DLD1 (cell line): Measurements from ENCODE around the gene ZNF493.

Source experiments
- in situ Hi-C: cut with HindIII; loops from 2 replicates; pipeline ENCODE4 v1.10.0; 2017; ENCODE audit warnings: low sequenced_read_pairs

Gene ZNF493

DNA sequence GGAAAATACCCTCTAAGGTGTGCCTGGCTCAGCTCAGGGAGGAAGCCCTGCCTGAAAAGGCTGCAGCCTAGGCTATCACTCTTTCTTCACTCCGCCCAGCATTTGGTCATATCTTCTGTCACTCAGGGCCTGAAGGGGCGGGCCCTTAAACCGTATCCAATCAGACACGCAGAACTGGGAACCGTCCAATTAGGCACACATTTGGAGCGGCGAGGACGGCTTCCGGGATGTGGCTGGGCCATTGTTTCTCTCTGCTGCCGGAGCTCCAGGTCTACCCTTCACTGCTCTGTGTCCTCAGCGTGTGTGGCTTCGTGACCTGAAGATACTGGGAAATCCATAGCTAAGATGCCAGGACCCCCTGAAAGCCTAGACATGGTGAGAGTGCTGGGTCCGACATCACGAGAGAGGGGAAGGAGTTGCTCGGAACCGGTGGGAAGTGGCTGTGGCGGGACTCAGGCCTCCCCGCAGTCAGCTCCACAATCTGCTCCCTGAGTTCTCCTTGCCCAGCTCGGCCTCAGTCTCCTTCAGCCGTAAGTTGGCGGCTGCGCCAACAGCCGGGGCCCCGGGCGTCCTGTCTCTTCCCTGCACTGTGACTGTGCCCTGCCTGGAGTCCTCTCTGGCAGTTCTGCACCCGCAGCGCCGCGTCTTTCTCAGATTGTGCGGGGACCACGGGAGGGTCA lies at the start of gene ZNF493:
TSS of gene ZNF493 (plus strand) at position 241 of the 680 bp plus-strand sequence. CDS start at position 346, 105 bp downstream.
- in situ Hi-C loops = no loop called here

DNA sequence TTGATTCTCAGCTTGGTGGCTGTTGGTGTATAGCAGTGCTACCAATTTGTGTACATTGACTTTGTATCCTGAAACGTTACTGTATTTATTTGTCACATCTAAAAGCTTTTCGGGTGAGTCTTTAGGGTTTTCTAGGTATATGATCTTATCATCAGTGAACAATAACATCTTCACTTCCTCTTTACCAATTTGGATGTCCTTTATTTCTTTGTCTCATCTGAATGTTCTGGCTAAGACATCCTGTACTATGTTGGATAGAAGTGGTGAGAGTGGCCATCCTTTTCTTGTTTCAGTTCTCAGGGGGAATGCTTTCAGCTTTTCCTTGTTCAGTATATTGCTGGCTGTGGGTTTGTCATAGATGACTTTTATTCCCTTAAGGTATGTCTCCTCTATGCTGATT lies 44.1 kb upstream of the ZNF493 start:
- in situ Hi-C loops = no loop called here

GRCh38 chr19:21358768-21359451 lies 38.0 kb upstream of the ZNF493 start, which contains the start of gene ZNF738:
Gene ZNF738, plus strand, starts transcription at chr19:21359000. Its CDS starts 141 bp downstream, at chr19:21359141.
- in situ Hi-C loops = no loop called here

GRCh38 chr19:21362291-21362690 lies 34.6 kb upstream of the ZNF493 start:
- in situ Hi-C loops = no loop called here

GRCh38 chr19:21383980-21384582 lies 12.9 kb upstream of the ZNF493 start:
- in situ Hi-C loops = no loop called here

DNA sequence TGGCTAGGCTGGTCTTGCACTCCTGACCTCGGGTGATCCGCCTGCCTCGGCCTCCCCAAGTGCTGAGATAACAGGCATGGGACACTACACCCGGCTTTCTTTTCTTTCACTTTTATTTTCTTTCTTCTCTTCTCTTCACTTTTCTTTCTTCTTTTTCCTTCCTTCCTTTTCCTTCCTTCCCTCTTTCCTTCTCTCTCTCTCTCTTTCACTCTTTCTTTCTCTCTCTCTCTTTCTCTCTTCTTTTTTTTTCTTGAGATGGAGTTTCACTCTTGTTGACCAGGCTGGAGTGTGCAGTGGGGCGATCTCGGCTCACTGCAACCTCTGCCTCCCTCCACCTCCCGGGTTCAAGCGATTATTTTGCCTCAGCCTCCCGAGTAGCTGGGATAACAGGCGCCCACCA lies 812 bp upstream of the ZNF493 start:
- in situ Hi-C loops = no loop called here

DNA sequence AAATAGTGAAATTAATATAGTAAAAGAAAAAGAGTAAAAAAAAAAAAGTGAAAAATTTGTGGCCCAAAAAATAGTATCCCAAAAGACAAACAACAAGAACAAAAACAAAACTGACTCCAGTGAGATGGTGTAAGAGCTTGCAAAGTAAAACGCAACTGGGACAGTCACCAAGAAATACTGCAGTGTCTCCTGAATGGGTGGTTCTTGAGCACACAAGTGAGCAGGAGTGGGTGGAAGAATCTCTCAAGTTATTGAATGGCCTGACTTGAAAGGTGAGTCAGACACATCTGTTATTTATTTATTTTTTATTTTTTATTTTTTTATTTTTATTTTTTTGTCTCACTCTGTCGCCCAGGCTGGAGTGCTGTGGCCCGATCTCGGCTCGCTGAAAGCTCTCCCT lies 1.9 kb downstream of the ZNF493 start:
- in situ Hi-C loops = no loop called here

- in situ Hi-C loops = no loop called here
These were observed 5.5 kb downstream of the ZNF493 start for GRCh38 chr19:21402303-21402985.

DNA sequence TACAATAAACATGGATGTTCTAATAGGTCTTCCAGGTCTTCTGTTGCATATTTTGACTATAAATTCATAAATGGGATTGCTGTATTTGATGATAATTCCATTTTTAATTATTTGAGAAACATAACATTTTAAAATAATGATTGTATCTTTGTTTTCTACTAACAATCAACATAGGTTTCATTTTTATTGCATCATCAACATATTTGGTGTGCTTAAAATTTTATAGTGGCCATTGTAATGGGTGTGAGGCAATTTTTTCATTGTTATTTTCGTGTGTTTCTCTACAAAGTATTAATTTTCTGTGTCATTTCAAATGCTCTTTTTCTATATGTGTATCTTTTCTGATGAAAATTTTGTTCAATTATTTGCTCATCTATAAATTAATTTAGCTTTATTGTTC lies 13.2 kb downstream of the ZNF493 start:
- in situ Hi-C loops = no loop called here

DNA sequence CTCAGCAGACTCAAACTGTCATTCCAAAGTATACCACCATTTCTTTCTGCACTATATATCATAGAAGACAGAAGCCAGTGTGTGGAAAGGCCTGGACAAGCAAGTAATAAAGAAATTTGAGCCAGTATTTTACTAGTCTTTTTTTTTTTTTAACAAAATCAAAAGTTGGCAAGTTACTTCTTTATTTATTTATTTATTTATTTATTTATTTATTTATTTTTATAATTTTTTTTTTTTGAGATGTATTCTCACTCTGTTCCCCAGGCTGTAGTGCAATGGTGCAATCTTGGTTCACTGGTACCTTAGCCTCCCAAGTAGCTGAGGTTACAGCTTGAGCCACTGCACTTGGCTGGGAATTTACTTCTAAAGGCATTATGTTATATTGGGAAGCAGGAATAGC lies 25.3 kb downstream of the ZNF493 start:
- in situ Hi-C loops = no loop called here

DNA sequence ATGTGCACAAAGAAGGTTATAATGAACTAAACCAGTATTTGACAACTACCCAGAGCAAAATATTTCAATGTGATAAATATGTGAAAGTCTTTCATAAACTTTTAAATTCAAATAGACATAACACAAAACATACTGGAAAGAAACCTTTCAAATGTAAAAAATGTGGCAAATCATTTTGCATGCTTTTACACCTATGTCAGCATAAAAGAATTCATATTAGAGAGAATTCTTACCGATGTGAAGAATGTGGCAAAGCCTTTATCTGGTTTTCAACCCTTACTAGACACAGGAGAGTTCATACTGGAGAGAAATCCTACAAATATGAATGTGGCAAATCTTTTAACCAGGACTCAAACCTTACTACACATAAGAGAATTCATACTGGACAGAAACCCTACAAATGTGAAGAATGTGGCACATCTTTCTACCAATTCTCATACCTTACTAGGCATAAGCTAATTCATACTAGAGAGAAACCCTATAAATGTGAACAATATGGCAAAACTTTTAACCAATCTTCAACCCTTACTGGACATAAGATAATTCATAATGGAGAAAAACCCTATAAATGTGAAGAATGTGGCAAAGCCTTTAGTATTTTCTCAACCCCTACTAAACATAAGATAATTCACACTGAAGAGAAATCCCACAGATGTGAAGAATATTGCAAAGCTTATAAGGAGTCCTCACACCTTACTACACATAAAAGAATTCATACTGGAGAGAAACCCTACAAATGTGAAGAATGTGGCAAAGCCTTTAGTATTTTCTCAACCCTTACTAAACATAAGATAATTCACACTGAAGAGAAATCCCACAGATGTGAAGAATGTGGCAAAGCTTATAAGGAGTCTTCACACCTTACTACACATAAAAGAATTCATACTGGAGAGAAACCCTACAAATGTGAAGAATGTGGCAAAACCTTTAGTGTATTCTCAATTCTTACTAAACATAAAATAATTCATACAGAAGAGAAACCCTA lies 26.4 kb downstream of the ZNF493 start:
- in situ Hi-C loops = no loop called here

- in situ Hi-C loops = no loop called here
These were observed 33.7 kb downstream of the ZNF493 start for GRCh38 chr19:21430675-21431074.

DNA sequence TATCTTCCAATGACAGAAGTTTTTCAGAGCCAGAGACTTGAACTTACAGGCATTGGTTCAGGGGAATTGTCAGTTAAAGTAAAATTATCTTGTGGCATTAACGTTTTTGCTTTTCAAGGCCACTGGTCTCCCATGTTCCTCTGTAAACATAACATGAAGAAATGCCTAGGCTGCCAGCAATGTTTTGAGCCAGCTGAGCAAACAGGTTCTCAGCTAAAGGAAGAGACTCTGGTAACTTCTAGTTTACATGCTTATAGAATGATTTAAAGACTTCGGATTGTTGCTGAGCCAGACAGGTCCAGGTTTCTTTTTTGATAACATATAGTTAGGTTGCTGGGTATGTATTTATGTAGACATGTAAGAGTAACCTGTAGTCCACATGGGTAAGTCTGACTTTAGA lies 35.7 kb downstream of the ZNF493 start:
- in situ Hi-C loops = no loop called here

DNA sequence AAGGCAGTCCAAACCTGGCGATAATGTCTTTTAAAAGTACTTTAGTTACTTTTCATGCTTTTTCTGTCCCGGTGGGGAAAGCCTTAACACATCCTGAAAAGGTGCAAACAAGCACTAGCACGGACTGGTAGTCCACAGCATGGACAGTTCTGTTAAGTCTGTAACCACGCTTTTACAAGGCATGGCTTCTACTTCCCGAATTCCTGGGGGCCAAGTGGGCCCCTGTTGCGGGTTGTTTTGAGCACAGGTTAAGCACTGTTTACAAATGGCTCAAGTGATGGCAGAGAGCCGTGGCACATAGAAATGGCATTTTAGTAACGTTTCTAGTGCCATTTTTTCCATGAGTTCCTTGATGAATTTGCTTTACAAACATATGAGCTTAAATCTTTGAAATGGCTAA lies 37.6 kb downstream of the ZNF493 start:
- in situ Hi-C loops = no loop called here

DNA sequence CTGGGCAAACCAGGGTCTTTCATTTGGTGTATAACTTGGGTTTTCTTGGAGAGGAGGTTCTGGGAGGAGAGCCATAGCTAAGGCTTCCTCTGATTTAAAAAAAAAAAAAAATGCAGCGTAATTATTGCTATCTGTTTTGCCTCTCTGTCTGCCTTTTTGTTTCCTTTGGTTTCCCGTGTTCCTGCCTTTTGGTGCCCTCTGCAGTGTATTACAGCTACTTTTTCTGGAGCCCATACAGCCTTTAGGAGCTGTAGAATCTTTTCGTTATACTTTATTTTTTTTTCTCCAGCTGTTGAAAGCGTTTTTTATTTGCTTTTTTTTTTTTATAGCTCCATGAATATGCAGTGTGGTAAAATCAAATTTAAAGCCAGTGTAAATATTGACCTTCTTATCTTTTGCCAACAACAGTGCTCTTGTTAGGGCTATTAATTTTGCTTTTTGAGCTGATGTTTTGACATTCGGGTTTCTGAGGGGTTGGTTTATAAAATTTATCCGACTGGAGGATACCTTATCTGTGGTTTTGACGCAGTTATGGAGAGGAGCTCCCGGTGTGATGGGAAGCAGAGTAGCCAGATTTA lies 38.1 kb downstream of the ZNF493 start:
- in situ Hi-C loops = no loop called here

DNA sequence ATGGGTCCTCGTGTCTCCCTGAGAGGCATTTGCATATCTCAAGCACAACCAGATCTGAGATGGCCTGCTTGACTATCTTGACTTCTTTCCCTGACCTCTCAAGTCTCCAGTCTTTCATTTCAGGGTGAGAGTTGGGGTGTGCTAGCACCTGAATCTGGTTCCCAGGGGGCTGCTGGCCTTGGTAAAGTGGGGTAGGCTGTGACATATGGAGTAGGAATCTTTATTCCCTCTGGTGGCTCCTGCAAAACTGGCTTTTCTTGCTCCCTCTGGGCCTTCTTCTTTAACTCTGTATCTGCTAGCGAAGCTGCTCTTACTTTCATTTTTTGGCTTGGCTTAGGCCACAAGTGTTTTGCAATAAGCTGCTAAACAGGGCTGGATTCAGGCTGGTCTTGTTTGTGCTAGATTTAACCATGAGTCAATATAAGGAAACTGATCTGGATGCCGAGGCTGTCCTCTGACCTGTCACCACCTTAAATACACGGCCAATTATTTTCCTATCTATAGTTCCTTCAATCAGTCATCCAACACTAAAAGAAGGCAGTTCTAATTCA lies 42.3 kb downstream of the ZNF493 start:
- in situ Hi-C loops = no loop called here

DNA sequence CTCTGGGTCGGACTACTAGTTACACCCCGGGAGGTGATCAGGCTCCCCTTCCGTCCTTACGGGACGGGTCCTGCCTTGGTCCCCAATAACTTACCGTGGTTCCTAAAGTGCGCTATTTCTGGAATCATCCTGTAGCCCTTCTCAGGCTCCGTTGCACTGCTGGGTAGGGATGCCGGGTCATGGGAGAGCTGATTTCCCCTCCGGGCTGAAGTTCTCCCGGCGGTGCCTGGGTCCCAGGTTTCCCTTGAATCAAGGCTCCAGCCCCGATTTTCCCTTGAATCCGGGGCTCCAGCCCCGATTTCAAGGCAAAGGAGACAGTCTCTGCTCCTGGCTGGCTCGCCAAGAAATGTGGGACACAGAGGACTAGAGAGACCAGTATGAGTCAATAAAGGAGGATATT lies 43.4 kb downstream of the ZNF493 start:
- in situ Hi-C loops = no loop called here

- in situ Hi-C loops = no loop called here
These were observed 54.3 kb downstream of the ZNF493 start for GRCh38 chr19:21451187-21451586.

DNA sequence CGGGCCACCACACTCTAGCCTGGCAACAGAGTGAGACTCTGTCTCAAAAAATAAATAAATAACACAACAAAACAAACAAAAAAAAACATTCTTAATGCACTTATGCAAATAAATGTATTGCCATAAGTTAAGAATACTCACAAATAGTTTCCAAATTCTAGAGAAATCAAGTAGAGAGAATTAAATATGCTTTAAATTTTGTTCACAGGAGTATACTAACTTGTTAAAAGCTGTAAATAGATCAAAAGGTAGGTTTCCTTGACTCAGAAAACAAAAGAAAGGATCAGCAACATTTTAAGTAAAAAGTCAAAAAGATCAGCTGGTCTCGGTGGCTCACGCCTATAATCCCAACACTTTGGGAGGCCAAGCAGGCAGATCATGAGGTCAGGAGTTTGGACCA lies 58.0 kb downstream of the ZNF493 start:
- in situ Hi-C loops = no loop called here

DNA sequence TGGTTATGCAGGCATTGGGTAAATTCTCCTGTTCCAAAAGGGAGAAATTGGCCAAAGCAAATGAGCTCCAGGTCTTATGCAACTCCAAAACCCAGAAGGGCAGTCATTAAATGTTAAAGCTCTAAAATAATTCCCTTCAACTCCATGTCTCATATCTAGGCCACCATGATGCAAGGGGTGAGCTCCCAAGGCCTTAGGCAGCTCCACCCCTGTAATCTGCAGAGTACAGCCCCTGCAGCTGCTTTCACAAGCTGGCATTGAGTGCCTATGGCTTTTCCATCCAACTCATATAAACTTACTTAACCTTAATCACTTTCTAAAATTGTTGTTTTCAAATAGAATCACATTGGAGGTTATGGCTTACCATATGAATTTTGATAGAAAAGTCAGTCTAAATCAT lies 63.8 kb downstream of the ZNF493 start:
- in situ Hi-C loops = no loop called here
